Aorta (tissue), 5 donors: ENCODE results near the gene FGD4. TPM values are rescaled to one million over a fixed set of nuclear protein-coding genes. Genes with fewer than 3 reads are reported as not detected.

Experiments used
- ATAC-seq: fragments of 200-7000 bp; cut with Tn5 transposase; one replicate; pipeline ENCODE4 v1.9.1; 2022; ENCODE audit warnings: moderate library complexity; ENCODE audit not compliant: low FRiP score
- DNase-seq, 2 donors: peaks; one replicate each; pipeline ENCODE4 v3.0.0-alpha.2; 2020
- H3K27ac ChIP-seq, 2 donors: one replicate each; pipeline ENCODE4 v1.5.1; 2013; ENCODE audit warnings: low read length in 2 of 2, mild to moderate bottlenecking in 2 of 2, moderate library complexity in 2 of 2, control low read depth in 1 of 2, inconsistent platforms in 1 of 2, low read depth in 1 of 2
- H3K27me3 ChIP-seq, 2 donors: one replicate each; pipeline ENCODE4 v1.6.1; 2013; ENCODE audit warnings: control low read depth in 1 of 2, low read length in 1 of 2, mild to moderate bottlenecking in 1 of 2, moderate library complexity in 1 of 2; ENCODE audit not compliant: insufficient read depth in 2 of 2, control insufficient read depth in 1 of 2
- H3K36me3 ChIP-seq, 2 donors: one replicate each; pipeline ENCODE4 v1.6.1; 2013; ENCODE audit warnings: control low read depth in 1 of 2, low read length in 1 of 2, mild to moderate bottlenecking in 1 of 2; ENCODE audit not compliant: insufficient read depth in 2 of 2, control insufficient read depth in 1 of 2
- H3K4me1 ChIP-seq, 2 donors: one replicate each; pipeline ENCODE4 v1.6.1; 2013; ENCODE audit warnings: low read length in 2 of 2, control low read depth in 1 of 2, mild to moderate bottlenecking in 1 of 2, moderate library complexity in 1 of 2; ENCODE audit not compliant: insufficient read depth in 2 of 2, control insufficient read depth in 1 of 2
- H3K4me3 ChIP-seq, 2 donors: one replicate each; pipeline ENCODE4 v1.5.1; 2013; ENCODE audit warnings: low read length in 2 of 2, control low read depth in 1 of 2, mild to moderate bottlenecking in 1 of 2
- H3K9me3 ChIP-seq: one replicate; pipeline ENCODE4 v1.6.1; 2013; ENCODE audit warnings: mild to moderate bottlenecking, low read length; ENCODE audit not compliant: control insufficient read depth
- WGBS, 2 donors: extraction: QIAGEN DNeasy Blood & Tissue Kit; methylation state at CpG; one replicate each; pipeline ENCODE4 v1.1.7; 2013; 5-methylcytosine and 5-hydroxymethylcytosine counted together
- intact Hi-C, 2 donors: fragments of 100-400 bp; cut with DNase I; formaldehyde crosslinking; loops; one replicate each; pipeline versions ENCODE4 v1.14.2 to v1.15.0; 2022
- polyA plus RNA-seq, 2 donors: library from polyadenylated mRNA; stranded (reverse); fragments of 200-250 nt; gene quantifications; one replicate each; pipeline ENCODE4 v1.2.3, GENCODE V29; 2013
- total RNA-seq, 2 donors: library from RNA; stranded (reverse); fragmentation: NEBNext Ultra II Directional; extraction: Animal tissue kit (Norgen Biotek cat#: 25700); gene quantifications; one replicate each; pipeline ENCODE4 v1.2.1, GENCODE V29; 2021
- donor health status: healthy with polysubstance abuse.
- donor health status: Bipolar disorder and iron deficiency.
- donor health status: DM: no; HTN: no; CAD: no.
- donor health status: DM: no; HTN: no; CAD: no.
- donor health status: DM: yes; HTN: yes; CAD: no.

The FGD4 gene
- total and polyA plus RNA-seq, 4 donors: 5.5 to 46.9 (median 24.0) TPM

DNA sequence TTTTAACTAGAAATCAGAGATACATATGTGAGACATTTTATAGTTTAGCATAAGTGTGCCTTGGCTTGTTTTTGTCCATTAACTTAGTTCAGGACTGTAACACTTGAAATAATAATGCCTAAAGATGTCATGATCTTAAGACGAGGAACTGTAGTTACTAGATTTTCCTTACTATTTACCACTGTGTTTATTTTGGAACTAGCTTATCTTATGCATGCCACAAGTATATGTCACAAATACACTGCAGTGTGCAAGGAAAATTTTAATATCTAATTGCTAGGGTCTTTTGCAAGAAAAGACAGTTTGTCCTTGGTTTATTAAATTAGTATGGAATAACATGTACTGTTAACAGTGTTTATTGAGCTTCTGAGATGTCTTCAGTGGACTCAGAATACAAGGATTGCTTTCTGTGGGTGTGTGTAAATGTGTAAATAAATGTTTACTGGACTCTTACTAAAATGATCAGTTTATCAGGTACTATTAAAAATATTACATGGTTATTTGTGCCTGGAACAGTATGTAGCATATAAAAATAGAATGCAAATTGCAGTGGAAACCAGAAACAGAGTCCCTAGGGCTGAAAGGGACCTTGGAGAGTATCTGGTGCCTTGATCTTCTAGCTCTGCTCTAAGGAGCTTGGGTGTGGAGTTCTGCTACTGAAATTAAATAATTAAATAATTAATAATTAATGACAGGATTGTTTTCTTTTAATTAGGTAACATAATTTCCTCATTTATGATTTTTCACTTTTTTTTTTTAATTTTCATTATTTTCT is 58.1 kb downstream of the FGD4 start:
- Histone ChIP-seq H3K27me3 (no peaks in the 10 kb centered on the region), H3K4me3 (no peak overlapping the region), H3K4me1 (peaks cover 1 to 2% of the 10 kb centered on the region in 2 donors), H3K27ac (no peak overlapping the region), H3K36me3 (no peaks in the 10 kb centered on the region), H3K9me3 (no peaks in the 10 kb centered on the region)
- intact Hi-C loops: loop anchor here (2.0 to 5.0 kb wide), 5 partner anchors 65 to 215 kb away; no protein-coding TSS in a partner anchor
- ATAC-seq: no peak
- WGBS, 2 donors: 0 to 2% methylated on average over 1 of the region's 1 CpG
- no peak for DNase-seq

DNA sequence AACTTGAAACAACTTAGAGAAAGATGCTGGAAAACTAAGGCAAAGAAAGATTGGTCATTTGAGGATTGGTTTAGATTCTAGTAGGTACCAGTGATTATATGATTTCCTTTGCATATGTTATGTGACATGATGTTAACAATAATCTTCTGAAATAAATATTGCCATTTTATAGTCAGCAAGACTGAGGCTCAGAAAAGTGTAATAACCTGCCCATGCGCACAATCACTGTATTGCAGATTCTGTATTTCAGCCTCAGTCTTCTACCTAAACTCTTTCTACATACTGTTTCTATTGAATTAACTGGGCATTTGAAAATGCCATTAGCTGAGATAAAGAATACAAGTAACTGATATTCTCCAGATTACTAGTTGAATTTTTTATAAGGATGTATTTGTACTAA is 61.3 kb downstream of the FGD4 start:
- WGBS, 2 donors: 98 to 100% methylated on average over 1 of the region's 1 CpG
- H3K27ac ChIP-seq: no peak overlapping the region
- no peaks in the 10 kb centered on the region for H3K9me3 ChIP-seq
- peaks cover 2 to 3% of the 10 kb centered on the region in 2 donors for H3K4me1 ChIP-seq
- ATAC-seq (no peak), DNase-seq (no peak)
- no peak overlapping the region for H3K4me3 ChIP-seq
- intact Hi-C loops: no loop called here
- H3K27me3 ChIP-seq: no peaks in the 10 kb centered on the region
- H3K36me3 ChIP-seq: no peaks in the 10 kb centered on the region

DNA sequence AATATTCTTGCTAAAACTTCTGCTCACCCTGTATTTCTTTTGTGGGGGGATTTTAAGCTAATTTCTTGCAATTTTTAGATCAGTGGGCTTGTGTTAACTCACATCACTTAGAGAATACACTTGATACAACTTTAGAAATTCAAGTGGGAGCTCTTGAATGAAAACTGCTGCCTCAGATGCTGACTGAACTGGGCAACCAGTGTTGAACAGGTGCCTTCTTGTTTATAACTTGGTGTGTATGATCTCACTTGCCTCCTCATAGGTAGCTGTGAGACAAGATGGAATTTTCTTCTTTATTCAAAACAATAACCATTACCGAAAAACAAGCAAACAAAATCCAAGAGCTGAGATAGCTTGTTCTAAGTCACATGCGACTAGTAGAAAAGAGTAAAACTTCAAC is 63.5 kb downstream of the FGD4 start:
- Histone ChIP-seq H3K27ac (no peak overlapping the region), H3K4me1 (peaks cover 0 to 3% of the 10 kb centered on the region in 2 donors), H3K4me3 (no peak overlapping the region), H3K27me3 (no peaks in the 10 kb centered on the region), H3K36me3 (no peaks in the 10 kb centered on the region), H3K9me3 (no peaks in the 10 kb centered on the region)
- DNase-seq (no peak), ATAC-seq (no peak)
- intact Hi-C loops: no loop called here
- WGBS, 2 donors: 97% methylated on average over 2 of the region's 2 CpGs

DNA sequence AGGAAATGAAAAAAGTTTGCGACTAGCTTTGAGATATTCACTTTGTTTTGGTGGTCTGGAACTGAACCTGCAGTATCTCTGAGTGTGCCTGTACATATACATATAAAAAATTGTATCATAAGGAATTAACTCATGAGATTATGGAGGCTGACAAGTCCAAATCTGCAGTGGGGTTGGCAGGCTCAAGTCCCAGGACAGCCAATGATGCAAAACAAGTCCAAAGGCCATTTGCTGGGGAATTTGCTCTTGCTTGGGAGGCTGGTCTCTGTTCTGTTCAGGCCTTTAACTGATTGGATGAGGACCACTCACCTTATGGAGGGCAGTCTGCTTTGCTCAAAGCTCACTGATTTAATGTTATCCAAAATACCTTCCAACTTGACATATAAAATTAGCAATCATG is 66.8 kb downstream of the FGD4 start:
- Histone ChIP-seq H3K9me3 (no peaks in the 10 kb centered on the region), H3K4me3 (no peak overlapping the region), H3K4me1 (peaks cover 0 to 2% of the 10 kb centered on the region in 2 donors), H3K27ac (no peak overlapping the region), H3K36me3 (no peaks in the 10 kb centered on the region), H3K27me3 (no peaks in the 10 kb centered on the region)
- WGBS, 2 donors: 94 to 96% methylated on average over 1 of the region's 1 CpG
- ATAC-seq (no peak), DNase-seq (no peak)
- intact Hi-C loops: no loop called here

DNA sequence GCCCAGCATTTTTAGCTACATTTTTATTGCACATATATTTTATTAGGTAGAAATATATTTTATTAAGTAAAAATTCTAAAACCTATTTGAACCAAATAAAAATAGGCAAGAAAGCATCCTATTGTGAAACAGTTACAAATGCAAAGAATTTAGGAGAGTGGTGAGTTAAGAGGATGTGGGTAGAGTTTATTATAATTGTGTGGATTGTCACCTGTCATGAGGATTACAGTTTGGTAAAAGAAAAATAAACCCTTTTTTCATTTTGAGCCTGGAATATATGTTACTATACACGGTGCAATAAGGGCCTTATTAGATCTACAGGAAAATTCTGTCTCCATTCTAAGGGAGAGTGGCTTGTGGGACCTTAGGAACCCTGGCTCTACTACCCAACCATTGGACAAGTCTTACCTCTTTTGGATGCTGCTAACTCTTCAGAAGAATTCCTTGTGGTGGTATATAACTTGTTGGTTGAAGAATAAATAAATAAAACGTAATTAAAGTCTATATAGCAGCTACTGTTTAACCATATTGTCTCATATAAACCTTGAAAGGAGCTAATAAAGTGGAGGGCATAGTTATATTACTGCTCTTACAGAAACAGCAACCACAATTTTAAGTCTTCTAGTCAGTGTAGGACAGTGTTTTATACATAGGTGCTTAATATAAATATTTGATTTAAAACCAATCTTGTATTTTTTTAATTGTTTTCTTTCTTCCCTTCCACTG is 67.8 kb downstream of the FGD4 start:
- WGBS, 2 donors: 55 to 64% methylated on average over 2 of the region's 2 CpGs
- Histone ChIP-seq H3K9me3 (no peaks in the 10 kb centered on the region), H3K27ac (no peak overlapping the region), H3K27me3 (no peaks in the 10 kb centered on the region), H3K36me3 (no peaks in the 10 kb centered on the region), H3K4me3 (no peak overlapping the region), H3K4me1 (peaks cover 0 to 2% of the 10 kb centered on the region in 2 donors)
- DNase-seq: no peak
- intact Hi-C loops: no loop called here
- no peak for ATAC-seq

GRCh38 chr12:32467959-32468863 is 68.9 kb downstream of the FGD4 start:
- ATAC-seq: no peak
- DNase-seq: no peak
- H3K36me3 ChIP-seq: no peaks in the 10 kb centered on the region
- no peak overlapping the region for H3K4me3 ChIP-seq
- no peak overlapping the region for H3K27ac ChIP-seq
- H3K9me3 ChIP-seq: no peaks in the 10 kb centered on the region
- intact Hi-C loops: no loop called here
- no peaks in the 10 kb centered on the region for H3K27me3 ChIP-seq
- H3K4me1 ChIP-seq: no peaks in the 10 kb centered on the region
- 52 to 56% methylated on average over 10 of the region's 10 CpGs for WGBS, 2 donors

DNA sequence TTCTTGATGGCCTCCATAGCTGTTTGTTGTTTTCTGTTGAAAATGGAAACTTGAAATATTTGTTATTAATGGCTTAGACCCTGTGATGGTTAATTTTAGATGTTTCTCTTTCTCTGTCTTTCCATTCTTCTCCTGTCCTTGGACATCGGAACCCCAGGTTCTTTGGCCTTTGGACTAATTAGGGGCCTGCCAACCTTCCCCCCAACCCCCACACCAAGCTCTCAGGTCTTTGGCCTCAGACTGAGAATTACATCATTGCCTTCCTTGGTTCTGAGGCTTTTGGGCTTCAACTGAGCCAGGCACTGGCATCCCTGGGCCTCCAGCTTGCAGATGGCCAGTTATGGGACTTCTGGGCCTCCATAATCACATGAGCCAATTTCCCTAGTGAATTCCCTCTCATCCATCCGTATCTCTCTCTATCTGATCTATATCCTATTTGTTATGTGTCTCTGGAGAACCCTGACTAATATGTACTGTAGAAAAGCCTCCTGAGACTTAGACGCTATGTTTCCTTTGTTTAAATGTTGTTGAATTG is 71.6 kb downstream of the FGD4 start:
- Histone ChIP-seq H3K27ac (no peak overlapping the region), H3K27me3 (no peaks in the 10 kb centered on the region), H3K4me1 (no peaks in the 10 kb centered on the region), H3K9me3 (no peaks in the 10 kb centered on the region), H3K36me3 (no peaks in the 10 kb centered on the region), H3K4me3 (no peak overlapping the region)
- ATAC-seq (no peak), DNase-seq (no peak)
- WGBS, 2 donors: 78 to 84% methylated on average over 3 of the region's 3 CpGs
- intact Hi-C loops: no loop called here

DNA sequence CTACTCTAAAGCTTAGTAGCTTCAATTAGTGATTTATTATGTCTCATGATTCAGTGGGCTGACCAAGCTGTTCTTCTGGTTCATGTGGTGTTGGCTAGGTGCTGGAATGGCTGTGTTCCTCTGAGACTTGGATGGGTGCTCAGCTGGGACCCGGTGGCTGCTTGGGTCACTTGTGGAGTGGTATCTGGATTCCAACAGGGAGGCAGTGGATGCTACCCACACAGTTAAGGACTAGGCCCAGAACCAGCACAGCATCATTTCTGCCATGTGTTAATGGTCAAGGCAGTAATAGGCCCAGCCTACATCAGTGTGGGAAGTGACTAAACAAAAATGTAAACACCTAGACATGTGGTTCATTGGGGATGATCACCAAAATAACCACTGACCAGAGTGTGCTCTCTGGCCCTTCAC is 72.2 kb downstream of the FGD4 start:
- WGBS, 2 donors: 90 to 93% methylated on average over 1 of the region's 1 CpG

More for the DNA sequence above, 72.2 kb downstream of the FGD4 start:
- no peak overlapping the region for H3K4me3 ChIP-seq
- DNase-seq (no peak), ATAC-seq (no peak)
- H3K36me3 ChIP-seq: no peaks in the 10 kb centered on the region
- H3K27me3 ChIP-seq: no peaks in the 10 kb centered on the region
- H3K9me3 ChIP-seq: no peaks in the 10 kb centered on the region
- H3K4me1 ChIP-seq: no peaks in the 10 kb centered on the region
- no peak overlapping the region for H3K27ac ChIP-seq
- intact Hi-C loops: no loop called here
